ENCODE results near the gene DTX2.
"Not testable (repeated sequence)": the region's sequence is repeated elsewhere in the genome, so short reads cannot be mapped to it uniquely, and the experiment has no call there.

The DTX2 gene

GRCh38 chr7:76437873-76438272 lies 23.6 kb upstream of the DTX2 start:
- in situ Hi-C loops (cut with MboI; ENCODE audit: low sequenced_read_pairs, unreplicated experiment); DNase-seq (ENCODE audit: low spot score): not testable (repeated sequence)
- TF ChIP-seq CTCF (IDR thresholded peaks at IDR 0.05; ENCODE audit: borderline replicate concordance, control extremely low read depth, extremely low read depth, insufficient read depth, missing control alignments): peak; percentile 73

- DNase-seq (ENCODE audit: low spot score); in situ Hi-C loops (cut with MboI; ENCODE audit: low sequenced_read_pairs, unreplicated experiment): not testable (repeated sequence)
Measured at GRCh38 chr7:76439120-76439888, 22.2 kb upstream of the DTX2 start.

DNA sequence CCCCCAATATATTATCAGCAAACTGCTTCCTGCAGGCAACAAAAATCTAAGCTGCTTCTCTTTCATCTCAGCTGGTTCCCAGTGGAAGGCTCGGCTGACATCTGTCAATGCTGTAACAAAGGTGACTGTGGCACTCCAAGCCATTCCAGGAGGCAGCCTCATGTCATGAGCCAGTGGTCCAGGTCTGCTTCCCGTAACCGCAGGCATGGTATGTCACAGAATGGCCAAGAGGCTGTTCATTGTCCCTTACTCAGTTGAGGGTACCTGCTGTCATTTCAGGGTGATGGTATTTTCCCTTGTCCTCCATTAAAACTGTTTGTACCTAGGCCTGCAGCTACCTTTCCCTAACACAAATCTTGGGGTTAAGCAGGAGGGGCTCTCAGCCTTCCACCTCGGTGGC lies 21.1 kb upstream of the DTX2 start:
- in situ Hi-C loops (cut with MboI; ENCODE audit: low sequenced_read_pairs, unreplicated experiment): not testable (repeated sequence)

DNA sequence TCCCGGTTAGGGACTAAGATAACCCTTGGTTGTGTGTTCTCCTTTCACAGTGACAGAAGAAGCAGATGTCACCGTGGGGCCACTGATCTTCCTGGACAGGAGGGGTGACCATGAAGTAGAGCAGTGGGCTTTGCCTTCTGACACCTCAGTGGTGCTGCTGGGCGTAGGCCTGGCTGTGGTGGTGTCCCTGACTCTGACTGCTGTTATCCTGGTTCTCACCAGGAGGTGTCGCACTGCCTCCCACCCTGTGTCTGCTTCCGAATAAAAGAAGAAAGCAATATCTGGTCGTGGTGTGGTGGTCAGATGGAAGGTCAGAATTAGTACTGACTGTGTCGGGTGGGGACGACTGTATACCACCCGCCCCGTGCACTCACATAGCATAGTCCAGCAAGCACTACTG lies 19.7 kb upstream of the DTX2 start:
- DNase-seq (ENCODE audit: low spot score); in situ Hi-C loops (cut with MboI; ENCODE audit: low sequenced_read_pairs, unreplicated experiment): not testable (repeated sequence)

More for the DNA sequence above, 21.1 kb upstream of the DTX2 start:
- DNase-seq (ENCODE audit: low spot score): not testable (repeated sequence)

GRCh38 chr7:76442664-76443446 lies 18.7 kb upstream of the DTX2 start:
- in situ Hi-C loops (cut with MboI; ENCODE audit: low sequenced_read_pairs, unreplicated experiment); DNase-seq (ENCODE audit: low spot score): not testable (repeated sequence)

- in situ Hi-C loops (cut with MboI; ENCODE audit: low sequenced_read_pairs, unreplicated experiment); DNase-seq (ENCODE audit: low spot score): not testable (repeated sequence)
Measured at GRCh38 chr7:76443846-76444245, 17.7 kb upstream of the DTX2 start.

- DNase-seq (ENCODE audit: low spot score): not testable (repeated sequence)
Measured at GRCh38 chr7:76445577-76446008, 15.9 kb upstream of the DTX2 start.

DNA sequence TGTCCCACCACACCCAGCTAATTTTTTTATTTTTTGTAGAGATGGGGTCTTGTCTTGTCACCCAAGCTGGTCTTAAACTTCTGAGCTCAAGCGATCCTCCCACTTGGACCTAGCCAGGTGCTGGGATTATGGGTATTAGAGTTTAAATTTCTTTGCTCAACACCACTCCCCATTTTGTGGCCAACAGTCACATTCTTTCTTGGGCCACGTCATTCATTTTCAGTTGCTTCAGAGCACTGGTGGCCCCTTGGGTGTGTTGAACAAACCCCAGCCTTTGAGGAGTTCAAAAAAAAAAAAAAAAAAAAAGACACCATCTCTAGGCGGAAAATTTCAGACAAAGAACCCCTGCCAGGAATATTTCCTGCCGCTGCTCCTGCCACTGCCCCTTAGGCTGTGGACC lies 4.5 kb upstream of the DTX2 start:
- DNase-seq (ENCODE audit: low spot score); in situ Hi-C loops (cut with MboI; ENCODE audit: low sequenced_read_pairs, unreplicated experiment): not testable (repeated sequence)

More at GRCh38 chr7:76445577-76446008, 15.9 kb upstream of the DTX2 start:
- in situ Hi-C loops (cut with MboI; ENCODE audit: low sequenced_read_pairs, unreplicated experiment): not testable (repeated sequence)

DNA sequence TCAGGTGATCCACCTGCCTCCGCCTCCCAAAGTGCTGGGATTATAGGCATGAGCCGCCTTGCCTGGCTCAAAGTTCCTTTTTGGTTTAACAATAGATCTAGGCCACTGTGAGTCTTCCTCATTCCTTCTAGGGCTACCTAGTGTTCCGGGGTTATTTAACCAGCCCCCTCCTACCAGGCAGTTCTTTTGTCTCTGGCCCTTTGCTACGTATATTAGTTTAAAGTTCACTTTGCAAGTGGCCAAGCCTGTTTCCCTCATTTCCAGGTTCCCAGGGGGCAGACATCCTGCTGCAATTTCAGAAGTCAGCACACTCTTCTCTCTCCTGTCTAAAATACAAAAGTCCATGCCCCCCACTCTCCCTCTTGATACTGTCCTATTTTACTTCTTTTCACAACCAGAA lies 3.0 kb upstream of the DTX2 start:
- in situ Hi-C loops (cut with MboI; ENCODE audit: low sequenced_read_pairs, unreplicated experiment); DNase-seq (ENCODE audit: low spot score): not testable (repeated sequence)

GRCh38 chr7:76460767-76461166 lies 742 bp upstream of the DTX2 start:
- DNase-seq (ENCODE audit: low spot score); in situ Hi-C loops (cut with MboI; ENCODE audit: low sequenced_read_pairs, unreplicated experiment): not testable (repeated sequence)

DNA sequence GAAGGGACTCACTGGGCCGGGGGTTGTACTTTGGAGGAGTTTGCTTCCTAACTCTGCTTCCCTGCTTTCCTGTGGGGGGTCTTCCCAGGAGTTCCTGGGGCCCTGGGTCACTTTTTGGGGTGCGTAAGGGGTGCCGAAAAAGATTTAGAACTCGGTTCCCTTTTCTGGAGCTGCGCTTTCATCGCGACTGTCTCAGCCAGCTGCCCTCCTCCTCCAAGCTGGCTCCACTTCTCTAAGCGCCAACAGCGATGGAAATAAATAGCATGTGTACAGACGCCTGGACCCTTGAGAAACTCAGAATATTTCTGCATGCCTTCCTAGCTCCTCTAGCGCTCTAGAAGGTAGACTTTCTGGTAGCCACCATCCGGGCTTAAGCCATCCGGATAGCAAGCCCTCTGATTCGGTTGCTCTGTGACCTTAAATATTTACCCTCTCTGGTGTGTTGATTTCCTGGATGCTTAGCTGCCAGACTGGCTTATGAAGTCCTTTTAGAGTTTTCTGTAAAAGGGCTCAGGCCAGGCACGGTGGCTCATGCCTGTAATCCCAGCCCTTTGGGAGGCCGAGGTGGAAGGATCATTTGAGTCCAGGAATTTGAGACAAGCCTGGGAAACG lies 868 bp downstream of the DTX2 start:
- DNase-seq (ENCODE audit: low spot score); in situ Hi-C loops (cut with MboI; ENCODE audit: low sequenced_read_pairs, unreplicated experiment): not testable (repeated sequence)

DNA sequence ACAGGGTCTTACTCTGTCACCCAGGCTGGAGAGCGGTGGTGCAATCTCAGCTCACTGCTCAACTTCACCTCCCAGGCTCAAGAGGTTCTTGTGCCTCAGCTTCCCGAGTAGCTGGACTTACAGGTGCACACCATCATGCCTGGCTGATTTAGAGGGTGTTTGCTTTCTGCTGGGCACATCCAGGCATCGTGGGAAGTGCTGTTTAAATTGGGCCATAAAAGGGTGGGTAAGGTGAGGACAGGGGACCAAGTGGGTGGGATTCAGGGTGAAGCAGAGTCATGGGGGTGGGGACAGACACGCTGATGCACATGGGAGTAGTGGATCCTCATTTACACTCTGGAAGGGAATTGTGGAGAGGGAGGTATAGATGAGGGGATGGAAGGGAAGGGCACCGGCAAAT lies 3.5 kb downstream of the DTX2 start:
- DNase-seq (ENCODE audit: low spot score); in situ Hi-C loops (cut with MboI; ENCODE audit: low sequenced_read_pairs, unreplicated experiment): not testable (repeated sequence)

DNA sequence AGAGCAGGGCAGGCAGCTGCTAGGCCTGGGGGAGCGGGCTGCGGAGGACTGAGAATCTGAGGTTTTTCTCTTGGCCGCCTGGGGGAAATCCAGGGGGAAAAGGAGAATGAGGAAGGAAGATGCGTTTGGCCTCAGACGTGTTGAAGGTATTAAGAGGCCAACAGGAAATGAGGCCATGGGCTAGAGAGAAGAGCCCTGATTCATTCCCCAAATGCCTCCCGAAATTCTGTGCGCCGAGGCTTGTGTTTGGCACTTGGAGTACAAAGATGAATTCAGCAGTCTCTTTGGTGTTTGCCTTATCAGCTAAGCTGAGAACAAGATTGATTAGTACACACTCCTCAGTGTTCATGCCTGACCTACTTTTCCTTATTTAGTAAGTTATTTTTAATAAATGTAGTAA lies 4.4 kb downstream of the DTX2 start:
- DNase-seq (ENCODE audit: low spot score); in situ Hi-C loops (cut with MboI; ENCODE audit: low sequenced_read_pairs, unreplicated experiment): not testable (repeated sequence)

- in situ Hi-C loops (cut with MboI; ENCODE audit: low sequenced_read_pairs, unreplicated experiment): not testable (repeated sequence)
- DNase-seq (ENCODE audit: low spot score): peak; percentile 6
Measured at GRCh38 chr7:76467743-76468404, 6.4 kb downstream of the DTX2 start.

- in situ Hi-C loops (cut with MboI; ENCODE audit: low sequenced_read_pairs, unreplicated experiment); DNase-seq (ENCODE audit: low spot score): not testable (repeated sequence)
Measured at GRCh38 chr7:76471556-76472221, 10.2 kb downstream of the DTX2 start.

DNA sequence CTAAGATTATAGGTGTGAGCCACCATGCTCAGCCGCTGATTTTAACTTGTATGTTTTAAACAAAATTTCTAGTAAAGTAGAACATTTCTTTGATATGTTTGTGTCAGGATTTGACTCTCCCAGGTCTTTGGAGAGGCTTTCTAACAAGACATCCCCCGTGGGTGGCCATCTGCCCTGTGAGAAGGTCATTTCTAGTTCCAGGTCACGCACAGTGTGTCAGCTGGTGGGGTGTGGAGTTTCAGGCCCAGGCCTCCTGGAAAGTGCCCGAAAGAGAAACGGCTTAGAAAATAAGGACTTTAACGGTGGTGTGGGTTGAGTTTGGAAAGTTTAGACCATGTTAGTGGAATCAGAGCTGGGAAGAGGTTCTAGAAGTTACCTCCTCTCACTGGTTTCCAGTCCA lies 11.6 kb downstream of the DTX2 start:
- in situ Hi-C loops (cut with MboI; ENCODE audit: low sequenced_read_pairs, unreplicated experiment); DNase-seq (ENCODE audit: low spot score): not testable (repeated sequence)
